ENCODE results near the gene KIN.

Gene KIN

GRCh38 chr10:7744307-7744706 is 43.5 kb downstream of the KIN start:
- Histone ChIP-seq H3K27me3 (replicated peaks; ENCODE audit: control insufficient read depth, insufficient read depth, low read length) (no peaks in the 10 kb centered on the region), H3K4me3 (replicated peaks; ENCODE audit: low read depth, low read length) (no peak overlapping the region), H3K36me3 (ENCODE audit: control insufficient read depth, insufficient read depth, low read length) (no peaks in the 10 kb centered on the region)
- DNase-seq (ENCODE audit: extremely low read depth, insufficient read length), result no peak
- no peak for TF ChIP-seq CTCF (IDR thresholded peaks at IDR 0.05; ENCODE audit: insufficient read depth, low read length, poor library complexity, severe bottlenecking)

GRCh38 chr10:7738536-7739407 is 49.0 kb downstream of the KIN start:
- no peak overlapping the region for H3K4me3 ChIP-seq (replicated peaks; ENCODE audit: low read depth, low read length)
- DNase-seq (ENCODE audit: extremely low read depth, insufficient read length), result no peak
- H3K36me3 ChIP-seq (ENCODE audit: control insufficient read depth, insufficient read depth, low read length), result no peaks in the 10 kb centered on the region

GRCh38 chr10:7734821-7735220 is 53.0 kb downstream of the KIN start:
- no peaks in the 10 kb centered on the region for H3K36me3 ChIP-seq (ENCODE audit: control insufficient read depth, insufficient read depth, low read length)
- TF ChIP-seq CTCF (IDR thresholded peaks at IDR 0.05; ENCODE audit: insufficient read depth, low read length, poor library complexity, severe bottlenecking), result no peak
- H3K27me3 ChIP-seq (replicated peaks; ENCODE audit: control insufficient read depth, insufficient read depth, low read length), result no peaks in the 10 kb centered on the region
- H3K4me3 ChIP-seq (replicated peaks; ENCODE audit: low read depth, low read length), result no peak overlapping the region
- DNase-seq (ENCODE audit: extremely low read depth, insufficient read length), result no peak

More at GRCh38 chr10:7738536-7739407, 49.0 kb downstream of the KIN start:
- TF ChIP-seq CTCF (IDR thresholded peaks at IDR 0.05; ENCODE audit: insufficient read depth, low read length, poor library complexity, severe bottlenecking), result no peak
- H3K27me3 ChIP-seq (replicated peaks; ENCODE audit: control insufficient read depth, insufficient read depth, low read length), result no peaks in the 10 kb centered on the region

GRCh38 chr10:7722927-7723529 is 64.8 kb downstream of the KIN start:
- DNase-seq (ENCODE audit: extremely low read depth, insufficient read length), result no peak
- Histone ChIP-seq H3K27me3 (replicated peaks; ENCODE audit: control insufficient read depth, insufficient read depth, low read length) (no peaks in the 10 kb centered on the region; the same call in 1 of the 2 replicates), H3K4me3 (replicated peaks; ENCODE audit: low read depth, low read length) (no peak overlapping the region), H3K36me3 (ENCODE audit: control insufficient read depth, insufficient read depth, low read length) (no peaks in the 10 kb centered on the region)
- no peak for TF ChIP-seq CTCF (IDR thresholded peaks at IDR 0.05; ENCODE audit: insufficient read depth, low read length, poor library complexity, severe bottlenecking)

- Histone ChIP-seq H3K27me3 (replicated peaks; ENCODE audit: control insufficient read depth, insufficient read depth, low read length) (no peaks in the 10 kb centered on the region; the same call in 1 of the 2 replicates), H3K4me3 (replicated peaks; ENCODE audit: low read depth, low read length) (no peak overlapping the region), H3K36me3 (ENCODE audit: control insufficient read depth, insufficient read depth, low read length) (no peaks in the 10 kb centered on the region)
- TF ChIP-seq CTCF (IDR thresholded peaks at IDR 0.05; ENCODE audit: insufficient read depth, low read length, poor library complexity, severe bottlenecking), result no peak
- DNase-seq (ENCODE audit: extremely low read depth, insufficient read length), result no peak
These were observed 67.3 kb downstream of the KIN start for GRCh38 chr10:7720478-7720877.
